HK-2 (cell line): ENCODE measurements around the gene FGF22.
"Not testable (repeated sequence)": the region's sequence is repeated elsewhere in the genome, so short reads cannot be mapped to it uniquely, and the experiment has no call there.

Experiments
- DNase-seq: peaks from one replicate; pipeline ENCODE4 v3.0.0-alpha.2; 2018; ENCODE audit not compliant: unreplicated experiment

The FGF22 gene

GRCh38 chr19:639253-640160 lies at the start of gene FGF22:
Gene FGF22, plus strand, starts transcription at chr19:639879. Its CDS starts 47 bp downstream, at chr19:639926.
- DNase-seq, result peak; percentile 95

DNA sequence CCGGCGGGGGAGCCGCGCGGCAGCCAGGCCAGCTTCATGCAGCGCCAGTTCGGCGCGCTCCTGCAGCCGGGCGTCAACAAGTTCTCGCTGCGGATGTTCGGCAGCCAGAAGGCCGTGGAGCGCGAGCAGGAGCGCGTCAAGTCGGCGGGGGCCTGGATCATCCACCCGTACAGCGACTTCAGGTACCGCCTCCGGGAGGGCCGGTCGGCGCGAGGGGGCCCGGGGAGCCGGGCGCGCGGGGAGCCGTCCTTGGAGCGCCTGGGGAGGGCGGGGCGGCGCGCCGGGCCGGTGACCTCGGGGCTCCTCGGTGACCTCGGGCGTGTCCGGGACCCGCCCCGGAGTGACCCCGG lies 49.3 kb upstream of the FGF22 start:
- no peak for DNase-seq

DNA sequence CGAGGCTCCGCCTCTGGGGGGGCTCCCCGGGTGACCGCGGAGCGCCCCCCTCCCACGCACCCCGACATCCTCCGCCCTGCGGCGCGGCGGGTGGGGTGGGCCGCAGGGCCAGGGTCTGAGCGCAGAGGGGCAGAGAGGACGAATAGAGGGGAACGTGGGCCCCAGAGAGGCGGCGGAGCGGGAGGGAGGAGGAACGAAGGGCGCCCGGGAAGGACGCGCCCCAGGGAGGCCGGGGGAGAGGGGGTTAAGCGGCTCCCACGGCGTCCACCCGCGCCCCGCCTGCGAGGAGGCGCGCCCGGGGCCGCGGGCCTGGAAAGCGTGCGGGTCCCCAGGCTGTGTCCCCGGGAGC lies 49.0 kb upstream of the FGF22 start:
- DNase-seq, result no peak

GRCh38 chr19:591099-591958 lies 48.4 kb upstream of the FGF22 start:
- no peak for DNase-seq

DNA sequence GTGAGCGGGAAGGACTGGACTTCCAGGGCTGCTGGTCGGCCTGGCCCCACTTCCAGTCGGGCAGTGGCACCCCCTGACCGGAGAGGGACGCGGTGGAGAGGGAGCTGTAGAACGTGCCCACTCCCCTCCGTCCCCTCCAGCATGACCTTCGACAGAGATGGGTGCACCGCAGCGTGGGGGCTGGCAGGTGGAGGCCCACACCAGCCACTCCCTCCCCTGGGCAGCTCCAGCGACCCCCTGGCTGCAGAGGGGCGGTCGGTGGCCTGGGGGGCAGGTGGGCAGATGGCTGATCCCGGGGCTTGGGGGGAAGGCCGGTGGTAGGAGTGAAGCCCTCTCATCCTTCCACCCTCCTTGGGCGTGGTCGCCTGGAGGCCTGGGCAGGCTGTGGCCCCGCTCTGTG lies 47.6 kb upstream of the FGF22 start:
- DNase-seq, result no peak

DNA sequence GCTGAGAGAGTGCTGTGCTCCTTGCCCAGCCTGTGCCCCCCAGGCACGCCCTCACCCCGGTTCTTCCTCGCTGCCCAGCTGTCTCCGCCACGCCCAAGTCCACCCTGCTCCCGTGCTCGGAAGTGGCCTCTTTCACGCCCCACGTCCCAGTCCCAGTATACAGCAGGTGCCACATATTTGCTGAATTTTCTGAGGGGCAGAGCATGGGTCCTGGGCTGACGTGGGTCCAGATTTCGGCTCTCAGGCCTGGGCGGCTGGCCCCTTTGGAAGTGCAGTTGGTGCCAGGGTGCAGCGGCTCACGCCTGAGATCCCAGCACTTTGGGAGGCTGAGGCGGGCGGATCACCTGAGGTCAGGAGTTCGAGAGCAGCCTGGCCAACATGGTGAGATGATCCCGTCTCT lies 46.6 kb upstream of the FGF22 start:
- DNase-seq, result no peak

DNA sequence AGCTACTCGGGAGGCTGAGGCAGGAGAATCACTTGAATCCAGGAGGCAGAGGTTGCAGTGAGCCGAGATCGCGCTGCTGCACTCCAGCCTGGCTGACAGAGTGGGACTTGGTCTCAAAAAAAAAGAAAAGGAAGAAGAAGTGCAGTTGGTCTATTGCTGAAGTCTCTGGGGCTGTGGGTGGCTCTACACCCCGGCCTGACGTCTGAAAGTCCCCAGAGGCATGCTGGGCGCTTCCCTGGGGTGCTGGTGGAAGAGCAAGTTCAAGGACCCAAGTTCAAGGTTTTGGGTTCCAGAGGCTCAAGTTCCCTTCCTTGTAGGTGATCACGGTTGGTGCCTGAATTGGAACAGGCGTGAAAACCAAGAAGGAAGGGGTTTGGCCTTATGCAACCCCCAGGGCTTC lies 46.2 kb upstream of the FGF22 start:
- DNase-seq, result no peak

GRCh38 chr19:594265-594870 lies 45.3 kb upstream of the FGF22 start:
- no peak for DNase-seq

- no peak for DNase-seq
Observed at GRCh38 chr19:595326-596262, 44.1 kb upstream of the FGF22 start.

DNA sequence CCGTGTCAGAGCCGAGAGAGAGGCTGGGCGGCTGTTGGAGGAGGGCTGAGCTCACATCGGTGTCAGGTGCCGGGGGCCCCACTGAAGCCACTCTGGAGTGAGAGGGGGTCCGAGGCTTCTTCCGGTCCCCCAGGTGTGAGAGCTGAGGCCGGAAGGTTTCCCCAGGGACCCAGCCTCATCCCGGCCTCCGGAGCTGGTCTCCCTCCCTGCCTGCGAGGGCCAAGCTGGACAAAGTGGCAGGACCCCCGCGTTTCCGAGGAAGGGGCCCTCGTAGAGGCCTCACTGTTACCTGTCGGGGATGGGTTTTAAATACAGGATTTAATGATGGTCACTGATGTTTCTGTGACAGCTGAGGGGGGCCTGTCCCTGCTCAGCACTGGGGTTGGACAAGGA lies 43.4 kb upstream of the FGF22 start:
- no peak for DNase-seq

DNA sequence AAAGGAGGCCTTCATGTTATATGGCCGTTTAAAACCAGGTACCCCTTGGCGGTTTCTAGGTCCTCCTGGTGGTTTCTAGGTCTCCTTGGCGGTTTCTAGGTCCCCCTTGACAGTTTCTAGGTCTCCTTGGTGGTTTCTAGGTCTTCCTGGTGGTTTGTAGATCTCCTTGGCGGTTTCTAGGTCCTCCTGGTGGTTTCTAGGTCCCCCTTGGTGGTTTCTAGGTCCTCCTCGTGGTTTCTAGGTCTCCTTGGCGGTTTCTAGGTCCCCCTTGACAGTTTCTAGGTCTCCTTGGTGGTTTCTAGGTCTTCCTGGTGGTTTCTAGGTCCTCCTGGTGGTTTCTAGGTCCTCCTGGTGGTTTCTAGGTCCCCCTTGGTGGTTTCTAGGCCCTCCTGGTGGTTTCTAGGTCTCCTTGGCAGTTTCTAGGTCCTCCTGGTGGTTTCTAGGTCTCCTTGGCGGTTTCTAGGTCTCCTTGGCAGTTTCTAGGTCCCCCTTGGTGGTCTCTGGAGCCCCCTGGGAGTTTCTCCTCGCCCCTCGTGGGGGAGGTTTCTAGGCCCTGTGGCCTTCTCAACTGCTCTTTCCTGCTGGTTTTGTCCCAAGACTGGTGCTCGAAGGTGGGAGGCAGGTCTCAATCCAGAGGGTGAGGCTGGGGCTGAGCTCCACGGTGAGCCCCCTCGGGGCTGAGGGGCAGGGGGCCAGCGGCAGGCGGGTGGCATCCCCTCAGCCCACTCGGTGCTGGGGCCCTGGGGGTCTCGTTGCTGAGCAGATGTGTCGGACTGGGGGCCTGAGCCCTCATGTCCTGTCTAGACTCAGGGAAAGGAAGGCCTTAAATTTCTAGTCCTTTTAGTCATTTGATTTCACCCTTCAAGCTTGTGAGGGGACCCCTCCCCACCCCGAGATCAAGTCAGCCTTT lies 42.0 kb upstream of the FGF22 start:
- no peak for DNase-seq

GRCh38 chr19:601310-601709 lies 38.4 kb upstream of the FGF22 start:
- DNase-seq, result no peak

GRCh38 chr19:601790-602189 lies 37.9 kb upstream of the FGF22 start:
- DNase-seq, result no peak

GRCh38 chr19:602391-603301 lies 37.0 kb upstream of the FGF22 start:
- DNase-seq, result no peak

DNA sequence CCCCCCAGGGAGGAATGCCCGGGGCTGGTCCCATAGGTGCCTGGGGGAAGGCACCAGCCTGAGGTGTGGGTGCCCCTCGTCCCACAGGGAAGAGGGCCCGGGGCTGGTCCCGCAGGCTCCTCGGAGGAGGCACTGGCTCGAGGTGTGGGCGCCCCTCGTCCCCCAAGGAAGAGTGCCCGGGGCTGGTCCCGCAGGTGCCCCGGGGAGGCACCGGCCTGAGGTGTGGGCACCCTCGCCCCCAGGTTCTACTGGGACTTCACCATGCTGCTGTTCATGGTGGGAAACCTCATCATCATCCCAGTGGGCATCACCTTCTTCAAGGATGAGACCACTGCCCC lies 36.4 kb upstream of the FGF22 start:
- DNase-seq, result not testable (repeated sequence)

DNA sequence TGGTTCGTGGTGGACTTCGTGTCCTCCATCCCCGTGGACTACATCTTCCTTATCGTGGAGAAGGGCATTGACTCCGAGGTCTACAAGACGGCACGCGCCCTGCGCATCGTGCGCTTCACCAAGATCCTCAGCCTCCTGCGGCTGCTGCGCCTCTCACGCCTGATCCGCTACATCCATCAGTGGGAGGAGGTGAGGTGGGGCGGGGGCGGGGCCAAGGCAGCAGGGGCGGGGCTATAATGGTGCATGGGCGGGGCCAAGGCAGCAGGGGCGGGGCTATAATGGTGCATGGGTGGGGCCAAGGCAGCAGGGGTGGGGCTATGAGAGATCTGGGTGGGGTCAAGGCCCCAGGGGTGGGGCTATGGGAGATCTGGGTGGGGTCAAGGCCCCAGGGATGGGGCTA lies 35.9 kb upstream of the FGF22 start:
- DNase-seq, result not testable (repeated sequence)

DNA sequence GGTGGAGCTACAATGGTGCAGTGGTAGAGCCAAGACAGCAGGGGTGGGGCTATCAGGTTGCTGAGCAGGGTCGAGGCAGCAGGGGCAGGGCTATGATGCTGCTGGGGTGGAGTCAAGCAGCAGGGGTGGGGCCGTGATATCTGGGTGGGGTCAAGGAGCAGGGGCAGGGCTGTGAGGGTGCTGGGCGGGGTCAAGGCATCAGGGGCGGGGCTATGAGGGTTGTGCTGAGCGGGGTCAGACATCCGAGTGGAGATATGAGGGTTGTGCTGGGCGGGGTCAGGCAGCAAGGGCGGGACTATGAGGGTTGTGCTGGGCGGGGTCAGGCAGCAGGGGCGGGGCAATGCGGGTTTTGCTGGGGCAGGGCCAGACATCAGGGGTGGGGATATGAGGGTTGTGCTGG lies 35.3 kb upstream of the FGF22 start:
- no peak for DNase-seq

DNA sequence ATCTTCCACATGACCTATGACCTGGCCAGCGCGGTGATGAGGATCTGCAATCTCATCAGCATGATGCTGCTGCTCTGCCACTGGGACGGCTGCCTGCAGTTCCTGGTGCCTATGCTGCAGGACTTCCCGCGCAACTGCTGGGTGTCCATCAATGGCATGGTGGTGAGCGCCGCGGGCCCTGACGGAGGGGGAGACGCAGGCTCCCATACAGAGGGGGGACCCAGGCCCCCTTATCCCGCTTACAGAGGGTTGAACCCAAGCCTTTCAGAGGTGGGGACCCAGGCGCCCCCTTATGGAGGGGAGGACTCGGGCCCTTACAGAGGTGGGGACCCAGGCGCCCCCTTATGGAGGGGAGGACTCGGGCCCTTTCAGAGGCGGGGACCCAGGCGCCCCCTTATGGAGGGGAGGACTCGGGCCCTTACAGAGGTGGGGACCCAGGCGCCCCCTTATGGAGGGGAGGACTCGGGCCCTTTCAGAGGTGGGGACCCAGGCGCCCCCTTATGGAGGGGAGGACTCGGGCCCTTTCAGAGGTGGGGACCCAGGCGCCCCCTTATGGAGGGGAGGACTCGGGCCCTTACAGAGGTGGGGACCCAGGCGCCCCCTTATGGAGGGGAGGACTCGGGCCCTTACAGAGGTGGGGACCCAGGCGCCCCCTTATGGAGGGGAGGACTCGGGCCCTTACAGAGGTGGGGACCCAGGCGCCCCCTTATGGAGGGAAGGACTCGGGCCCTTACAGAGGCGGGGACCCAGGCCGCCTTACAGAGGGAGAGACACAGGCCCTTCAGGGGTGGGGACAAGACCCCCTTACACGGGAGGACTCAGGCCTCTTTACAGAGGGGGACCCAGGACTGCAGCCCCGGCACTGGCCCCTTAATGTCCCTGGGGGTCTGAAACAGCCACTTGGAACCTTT lies 34.4 kb upstream of the FGF22 start:
- not testable (repeated sequence) for DNase-seq
